GM19438 (cell line): ENCODE results near the gene ZNF518B.

Experiments
- ATAC-seq: cut with Tn5 transposase; IDR thresholded peaks from one replicate; pipeline ENCODE4 v1.9.1; 2021; ENCODE audit warnings: low read depth; ENCODE audit not compliant: unreplicated experiment

Gene ZNF518B

GRCh38 chr4:10457255-10457801 lies at the start of gene ZNF518B:
Gene ZNF518B, minus strand, starts transcription at chr4:10457426. Its CDS starts 11,098 bp downstream, at chr4:10446328.
- ATAC-seq: peak; percentile 70

GRCh38 chr4:10506077-10506476 lies 48.9 kb upstream of the ZNF518B start:
- ATAC-seq: no peak

- no peak for ATAC-seq
Measured at GRCh38 chr4:10504570-10505179, 47.4 kb upstream of the ZNF518B start.

- ATAC-seq: no peak
Measured at GRCh38 chr4:10502717-10503116, 45.5 kb upstream of the ZNF518B start.

GRCh38 chr4:10500776-10501175 lies 43.5 kb upstream of the ZNF518B start:
- no peak for ATAC-seq

- no peak for ATAC-seq
Measured at GRCh38 chr4:10496200-10496599, 39.0 kb upstream of the ZNF518B start.

- no peak for ATAC-seq
Measured at GRCh38 chr4:10495651-10496050, 38.4 kb upstream of the ZNF518B start.

- ATAC-seq: no peak
Measured at GRCh38 chr4:10492464-10492863, 35.2 kb upstream of the ZNF518B start.

- ATAC-seq: no peak
Measured at GRCh38 chr4:10491401-10491800, 34.2 kb upstream of the ZNF518B start.

GRCh38 chr4:10490996-10491395 lies 33.8 kb upstream of the ZNF518B start:
- ATAC-seq: no peak

GRCh38 chr4:10482913-10483312 lies 25.7 kb upstream of the ZNF518B start:
- no peak for ATAC-seq

- ATAC-seq: no peak
Measured at GRCh38 chr4:10480616-10481015, 23.4 kb upstream of the ZNF518B start.

- no peak for ATAC-seq
Measured at GRCh38 chr4:10478621-10479020, 21.4 kb upstream of the ZNF518B start.

- no peak for ATAC-seq
Measured at GRCh38 chr4:10470505-10470904, 13.3 kb upstream of the ZNF518B start.

GRCh38 chr4:10466161-10466560 lies 8.9 kb upstream of the ZNF518B start:
- no peak for ATAC-seq

GRCh38 chr4:10462876-10463275 lies 5.7 kb upstream of the ZNF518B start:
- no peak for ATAC-seq

GRCh38 chr4:10461850-10462400 lies 4.7 kb upstream of the ZNF518B start:
- no peak for ATAC-seq

GRCh38 chr4:10461091-10461849 lies 4.0 kb upstream of the ZNF518B start:
- ATAC-seq: peak; percentile 72

- ATAC-seq: no peak
Measured at GRCh38 chr4:10460313-10461047, 3.3 kb upstream of the ZNF518B start.

GRCh38 chr4:10459305-10459704 lies 2.1 kb upstream of the ZNF518B start:
- ATAC-seq: no peak

- no peak for ATAC-seq
Measured at GRCh38 chr4:10458177-10458576, 951 bp upstream of the ZNF518B start.
